SHP77 (cell line): ENCODE results near the gene ZNF226.
A peak's percentile ranks its signal among the peaks of the same experiment; 100 is the strongest.
"Not testable (repeated sequence)": the region's sequence is repeated elsewhere in the genome, so short reads cannot be mapped to it uniquely, and the experiment has no call there.

ENCODE experiments used
- DNase-seq, 2 experiments: peaks; one replicate each; lab custom pipeline; 2025; lab: John Stamatoyannopoulos, UW

Gene ZNF226

GRCh38 chr19:44164673-44165512 lies at the start of gene ZNF226:
TSS of gene ZNF226 (plus strand) at chr19:44165100. CDS start at chr19:44170081, 4,981 bp downstream.
- DNase-seq = peak; percentile 98

GRCh38 chr19:44121162-44121561 lies 43.7 kb upstream of the ZNF226 start:
- DNase-seq = not testable (repeated sequence)

- no peak for DNase-seq
Observed at GRCh38 chr19:44131955-44132354, 32.9 kb upstream of the ZNF226 start.

- peak; percentile 80 to 84 for DNase-seq
Observed at GRCh38 chr19:44141191-44142058, 23.5 kb upstream of the ZNF226 start, which contains the start of gene ZNF234. TSS of gene ZNF234 (plus strand) at chr19:44141554. CDS start at chr19:44144633, 3,079 bp downstream.

- peak in 1 of 2 experiments; percentile 4 for DNase-seq
Observed at GRCh38 chr19:44142059-44142433, 22.9 kb upstream of the ZNF226 start.

GRCh38 chr19:44149776-44150175 lies 15.1 kb upstream of the ZNF226 start:
- no peak for DNase-seq

GRCh38 chr19:44151491-44151890 lies 13.4 kb upstream of the ZNF226 start:
- DNase-seq = no peak

GRCh38 chr19:44156475-44156874 lies 8.4 kb upstream of the ZNF226 start:
- no peak for DNase-seq

GRCh38 chr19:44163789-44164188 lies 1.1 kb upstream of the ZNF226 start:
- no peak for DNase-seq

GRCh38 chr19:44164327-44164672 lies 600 bp upstream of the ZNF226 start:
- no peak for DNase-seq

- DNase-seq = not testable (repeated sequence)
Observed at GRCh38 chr19:44170660-44171059, 5.8 kb downstream of the ZNF226 start.

GRCh38 chr19:44176590-44176989 lies 11.7 kb downstream of the ZNF226 start:
- no peak for DNase-seq

- DNase-seq = no peak
Observed at GRCh38 chr19:44180968-44181367, 16.1 kb downstream of the ZNF226 start.

GRCh38 chr19:44182145-44182544 lies 17.2 kb downstream of the ZNF226 start:
- DNase-seq = no peak

GRCh38 chr19:44190020-44190419 lies 25.1 kb downstream of the ZNF226 start:
- DNase-seq = no peak

GRCh38 chr19:44192127-44192526 lies 27.2 kb downstream of the ZNF226 start:
- no peak for DNase-seq

GRCh38 chr19:44196772-44197171 lies 31.9 kb downstream of the ZNF226 start:
- DNase-seq = no peak

- no peak for DNase-seq
Observed at GRCh38 chr19:44202470-44202869, 37.6 kb downstream of the ZNF226 start.

GRCh38 chr19:44202974-44203373 lies 38.1 kb downstream of the ZNF226 start:
- DNase-seq = no peak

GRCh38 chr19:44203877-44204276 lies 39.0 kb downstream of the ZNF226 start:
- not testable (repeated sequence) for DNase-seq

- no peak for DNase-seq
Observed at GRCh38 chr19:44204772-44205171, 39.9 kb downstream of the ZNF226 start.

GRCh38 chr19:44207126-44207803 lies 42.4 kb downstream of the ZNF226 start:
- peak; percentile 85 to 93 for DNase-seq
